Stomach (tissue), 4 donors: ENCODE results near the gene CALY.

Source experiments
- EP300 ChIP-seq: sonication (generic); formaldehyde crosslinking; IDR thresholded peaks from one replicate; pipeline ENCODE4 v1.6.1; 2017; ENCODE audit warnings: antibody characterized with exemption
- POLR2A ChIP-seq, 4 donors: fragments of 450-650 bp; IDR thresholded peaks; one replicate each; pipeline ENCODE4 v1.6.1; 2016; ENCODE audit warnings: antibody characterized with exemption in 4 of 4, control low read depth in 2 of 4, mild to moderate bottlenecking in 1 of 4, moderate library complexity in 1 of 4
- POLR2AphosphoS5 ChIP-seq, 3 donors: sonication (generic); formaldehyde crosslinking; IDR thresholded peaks; one replicate each; pipeline ENCODE4 v1.6.1; 2016; ENCODE audit warnings: antibody characterized with exemption in 3 of 3
- TF ChIP-seq, protein P1 (sequence below), 7 experiments: fragments of 450-650 bp in 4 of 7; fragments of 200-600 bp in 3 of 7; sonication (generic) in 3 of 7; IDR thresholded peaks; one replicate each; pipeline ENCODE4 v1.5.1; 2016 to 2019; ENCODE audit warnings: antibody characterized with exemption in 7 of 7, control low read depth in 2 of 7, mild to moderate bottlenecking in 1 of 7

DNA sequence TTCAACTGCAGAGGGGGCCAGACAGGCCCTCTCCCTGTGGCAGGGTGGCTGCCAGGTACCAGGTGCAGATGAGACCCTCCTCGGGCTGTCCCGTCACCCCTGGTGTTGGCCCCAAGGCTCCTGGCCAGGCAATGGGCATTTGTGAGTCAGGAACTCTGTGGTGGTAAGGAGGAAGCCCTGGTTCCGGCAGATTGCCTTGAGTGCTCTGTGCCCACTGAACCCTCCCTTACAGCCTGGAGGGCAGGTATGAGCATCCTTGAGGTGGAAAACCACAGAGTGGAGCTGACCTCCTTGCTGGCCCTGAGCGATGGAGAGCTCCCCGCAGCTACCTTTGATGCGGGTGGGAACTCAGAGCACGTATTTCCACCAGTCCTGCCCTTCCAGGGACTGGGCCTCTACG, 44.3 kb upstream of the CALY start:
- TF ChIP-seq POLR2A (IDR thresholded peaks at IDR 0.05): no peak
- TF ChIP-seq, protein P1, sequence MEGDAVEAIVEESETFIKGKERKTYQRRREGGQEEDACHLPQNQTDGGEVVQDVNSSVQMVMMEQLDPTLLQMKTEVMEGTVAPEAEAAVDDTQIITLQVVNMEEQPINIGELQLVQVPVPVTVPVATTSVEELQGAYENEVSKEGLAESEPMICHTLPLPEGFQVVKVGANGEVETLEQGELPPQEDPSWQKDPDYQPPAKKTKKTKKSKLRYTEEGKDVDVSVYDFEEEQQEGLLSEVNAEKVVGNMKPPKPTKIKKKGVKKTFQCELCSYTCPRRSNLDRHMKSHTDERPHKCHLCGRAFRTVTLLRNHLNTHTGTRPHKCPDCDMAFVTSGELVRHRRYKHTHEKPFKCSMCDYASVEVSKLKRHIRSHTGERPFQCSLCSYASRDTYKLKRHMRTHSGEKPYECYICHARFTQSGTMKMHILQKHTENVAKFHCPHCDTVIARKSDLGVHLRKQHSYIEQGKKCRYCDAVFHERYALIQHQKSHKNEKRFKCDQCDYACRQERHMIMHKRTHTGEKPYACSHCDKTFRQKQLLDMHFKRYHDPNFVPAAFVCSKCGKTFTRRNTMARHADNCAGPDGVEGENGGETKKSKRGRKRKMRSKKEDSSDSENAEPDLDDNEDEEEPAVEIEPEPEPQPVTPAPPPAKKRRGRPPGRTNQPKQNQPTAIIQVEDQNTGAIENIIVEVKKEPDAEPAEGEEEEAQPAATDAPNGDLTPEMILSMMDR (IDR thresholded peaks at IDR 0.05): no peak
- no peak for TF ChIP-seq EP300
- TF ChIP-seq POLR2AphosphoS5 (IDR thresholded peaks at IDR 0.05): no peak
